Nephron (organoid): ENCODE results near the gene PGP.

Source experiments
- H3K27ac Mint-ChIP-seq, 3 experiments: 2 replicates each; pipeline ENCODE4 v1.8.0; 2020; ENCODE audit warnings: mixed read lengths in 3 of 3, mild to moderate bottlenecking in 2 of 3, moderate library complexity in 1 of 3
- H3K27me3 Mint-ChIP-seq: 2 replicates; pipeline ENCODE4 v1.8.0; 2021; ENCODE audit warnings: low read depth, mild to moderate bottlenecking, moderate library complexity, mixed read lengths
- H3K36me3 Mint-ChIP-seq: 2 replicates; pipeline ENCODE4 v1.8.0; 2020; ENCODE audit warnings: low read depth, mixed read lengths
- H3K4me1 Mint-ChIP-seq: 2 replicates; pipeline ENCODE4 v1.8.0; 2020; ENCODE audit warnings: mixed read lengths
- H3K4me3 Mint-ChIP-seq, 3 experiments: 2 replicates each; pipeline ENCODE4 v1.8.0; 2020; ENCODE audit warnings: mild to moderate bottlenecking in 3 of 3, mixed read lengths in 3 of 3, moderate library complexity in 2 of 3
- H3K9me3 Mint-ChIP-seq: 2 replicates; pipeline ENCODE4 v1.8.0; 2020; ENCODE audit warnings: mixed read lengths
- TF ChIP-seq, protein P1 (sequence below), 3 experiments: fragments of 200-600 bp; sonication (generic); IDR thresholded peaks; one replicate each; pipeline ENCODE4 v1.5.0; 2021; ENCODE audit warnings: antibody characterized with exemption in 3 of 3; ENCODE audit not compliant: unreplicated experiment in 3 of 3

Gene PGP

DNA sequence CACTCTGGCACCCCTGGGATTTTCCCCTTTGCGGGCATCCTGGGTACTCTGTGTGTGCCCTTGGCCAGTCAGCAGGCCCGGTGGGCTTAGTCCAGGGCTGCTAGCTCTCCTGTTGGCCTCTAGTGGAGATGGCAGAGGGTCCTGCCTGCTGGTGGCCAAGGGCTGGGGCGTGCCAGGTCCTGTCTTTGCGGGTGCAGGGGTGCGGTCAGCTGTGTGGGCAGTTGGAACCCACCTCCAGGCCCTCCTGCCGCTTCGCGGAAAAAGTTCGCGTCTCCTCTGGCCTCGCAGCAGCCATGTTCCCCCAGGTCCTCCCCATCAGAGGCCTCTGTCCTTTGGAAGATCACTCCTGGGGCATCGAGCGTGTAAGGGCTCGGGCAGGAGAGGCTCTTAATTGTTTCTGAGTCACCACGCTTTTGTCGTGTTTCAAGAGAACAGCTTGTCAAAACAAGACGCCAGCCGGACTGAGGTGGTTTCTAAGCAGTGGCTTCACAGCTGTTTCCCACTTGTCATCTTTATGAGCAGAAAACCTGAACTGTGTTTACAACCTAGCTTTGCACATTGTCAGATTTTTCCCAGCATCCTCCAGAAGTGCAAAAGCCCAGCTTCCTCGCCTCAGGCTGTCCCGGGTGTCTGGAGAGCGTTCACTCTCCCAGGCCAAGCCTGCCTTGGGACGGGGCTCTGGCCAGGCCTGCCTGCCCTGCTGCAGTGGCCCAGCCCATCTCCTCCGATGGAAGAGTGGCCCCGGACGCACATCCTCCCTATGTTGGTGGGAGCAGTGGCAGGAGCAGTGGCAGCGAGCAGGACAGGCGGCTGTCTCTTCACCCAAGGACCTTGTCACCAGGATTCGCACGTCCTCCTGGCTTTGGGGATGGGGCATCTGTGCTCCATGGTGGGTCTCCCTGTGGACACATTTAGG is 16.6 kb upstream of the PGP start:
- Mint-ChIP-seq H3K9me3 (no peaks in the 10 kb centered on the region), H3K36me3 (peaks cover 4% of the 10 kb centered on the region), H3K27me3 (peaks cover 14% of the 10 kb centered on the region), H3K4me1 (no peaks in the 10 kb centered on the region), H3K4me3 (no peak overlapping the region), H3K27ac (no peak overlapping the region)
- TF ChIP-seq, protein P1, sequence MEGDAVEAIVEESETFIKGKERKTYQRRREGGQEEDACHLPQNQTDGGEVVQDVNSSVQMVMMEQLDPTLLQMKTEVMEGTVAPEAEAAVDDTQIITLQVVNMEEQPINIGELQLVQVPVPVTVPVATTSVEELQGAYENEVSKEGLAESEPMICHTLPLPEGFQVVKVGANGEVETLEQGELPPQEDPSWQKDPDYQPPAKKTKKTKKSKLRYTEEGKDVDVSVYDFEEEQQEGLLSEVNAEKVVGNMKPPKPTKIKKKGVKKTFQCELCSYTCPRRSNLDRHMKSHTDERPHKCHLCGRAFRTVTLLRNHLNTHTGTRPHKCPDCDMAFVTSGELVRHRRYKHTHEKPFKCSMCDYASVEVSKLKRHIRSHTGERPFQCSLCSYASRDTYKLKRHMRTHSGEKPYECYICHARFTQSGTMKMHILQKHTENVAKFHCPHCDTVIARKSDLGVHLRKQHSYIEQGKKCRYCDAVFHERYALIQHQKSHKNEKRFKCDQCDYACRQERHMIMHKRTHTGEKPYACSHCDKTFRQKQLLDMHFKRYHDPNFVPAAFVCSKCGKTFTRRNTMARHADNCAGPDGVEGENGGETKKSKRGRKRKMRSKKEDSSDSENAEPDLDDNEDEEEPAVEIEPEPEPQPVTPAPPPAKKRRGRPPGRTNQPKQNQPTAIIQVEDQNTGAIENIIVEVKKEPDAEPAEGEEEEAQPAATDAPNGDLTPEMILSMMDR (IDR thresholded peaks at IDR 0.05; ENCODE audit: unreplicated experiment in 3 of 3), result no peak

DNA sequence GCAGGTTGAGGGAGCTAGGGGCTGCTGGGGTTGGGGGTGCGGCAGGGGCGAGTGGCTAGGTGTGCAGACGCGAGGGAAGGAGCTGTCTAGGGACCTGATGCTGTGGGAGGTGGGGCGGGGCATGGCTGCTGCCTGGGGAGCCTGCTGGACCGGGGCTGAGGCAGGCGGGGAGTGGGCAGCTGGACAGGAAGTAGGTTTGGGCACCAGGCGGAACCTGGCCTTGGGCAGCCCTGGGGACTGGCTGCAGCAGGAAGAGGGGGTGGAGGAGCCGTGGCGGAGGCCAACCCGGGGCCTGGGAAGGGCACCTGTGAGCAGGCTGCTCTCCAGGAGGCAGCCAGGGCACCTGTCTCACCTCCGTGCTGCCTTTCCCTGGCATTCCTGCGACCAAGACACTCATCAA is 15.7 kb upstream of the PGP start:
- no peak overlapping the region for H3K27ac Mint-ChIP-seq
- H3K36me3 Mint-ChIP-seq, result peaks cover 4% of the 10 kb centered on the region
- peaks cover 5% of the 10 kb centered on the region for H3K27me3 Mint-ChIP-seq
- no peaks in the 10 kb centered on the region for H3K9me3 Mint-ChIP-seq
- H3K4me1 Mint-ChIP-seq, result no peaks in the 10 kb centered on the region
- TF ChIP-seq, protein P1 (IDR thresholded peaks at IDR 0.05; ENCODE audit: unreplicated experiment in 3 of 3), result no peak
- H3K4me3 Mint-ChIP-seq, result no peak overlapping the region

- no peaks in the 10 kb centered on the region for H3K27me3 Mint-ChIP-seq
- no peaks in the 10 kb centered on the region for H3K4me1 Mint-ChIP-seq
- H3K27ac Mint-ChIP-seq, result no peak overlapping the region
- TF ChIP-seq, protein P1 (IDR thresholded peaks at IDR 0.05; ENCODE audit: unreplicated experiment in 3 of 3), result no peak
- H3K4me3 Mint-ChIP-seq, result no peak overlapping the region
- H3K9me3 Mint-ChIP-seq, result no peaks in the 10 kb centered on the region
- peaks cover 4% of the 10 kb centered on the region for H3K36me3 Mint-ChIP-seq
Observed at GRCh38 chr16:2229632-2230250, 15.1 kb upstream of the PGP start.

- Mint-ChIP-seq H3K27me3 (no peaks in the 10 kb centered on the region), H3K4me3 (no peak overlapping the region), H3K27ac (no peak overlapping the region), H3K4me1 (no peaks in the 10 kb centered on the region), H3K36me3 (peaks cover 4% of the 10 kb centered on the region), H3K9me3 (no peaks in the 10 kb centered on the region)
- TF ChIP-seq, protein P1 (IDR thresholded peaks at IDR 0.05; ENCODE audit: unreplicated experiment in 3 of 3), result no peak
Observed at GRCh38 chr16:2229091-2229490, 14.5 kb upstream of the PGP start.

DNA sequence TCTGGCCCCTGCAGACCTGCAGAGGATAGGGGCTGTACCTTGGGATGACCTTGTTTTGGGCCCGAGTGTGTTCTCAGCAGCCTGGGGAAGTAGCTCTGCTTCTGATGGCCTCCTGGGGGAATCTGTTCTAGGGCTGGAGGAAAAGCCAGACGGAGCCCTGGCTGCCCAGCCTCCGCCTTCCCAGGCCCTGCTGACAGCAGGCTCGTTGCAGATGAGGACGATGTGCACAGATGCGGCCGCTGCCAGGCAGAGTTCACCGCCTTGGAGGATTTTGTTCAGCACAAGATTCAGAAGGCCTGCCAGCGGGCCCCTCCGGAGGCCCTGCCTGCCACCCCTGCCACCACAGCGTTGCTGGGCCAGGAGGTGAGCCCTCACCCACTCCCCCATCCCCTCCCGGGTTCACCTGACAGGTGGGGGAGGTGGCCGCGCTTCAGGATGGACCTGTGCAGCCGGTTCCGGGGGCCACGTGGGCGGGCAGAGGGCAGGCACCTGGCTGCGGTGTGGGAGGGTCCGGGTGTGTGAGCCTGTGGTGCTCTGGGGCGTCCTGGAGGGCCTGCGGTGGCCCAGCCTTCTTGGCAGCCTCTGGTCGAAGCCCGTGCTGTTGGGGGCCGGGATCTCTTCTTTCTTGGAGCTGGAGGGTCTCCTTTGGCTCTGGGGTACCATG is 13.7 kb upstream of the PGP start:
- TF ChIP-seq, protein P1 (IDR thresholded peaks at IDR 0.05; ENCODE audit: unreplicated experiment in 3 of 3), result no peak

More for the DNA sequence above, 13.7 kb upstream of the PGP start:
- Mint-ChIP-seq H3K4me1 (no peaks in the 10 kb centered on the region), H3K27ac (no peak overlapping the region), H3K27me3 (no peaks in the 10 kb centered on the region), H3K36me3 (peaks cover 4% of the 10 kb centered on the region), H3K9me3 (no peaks in the 10 kb centered on the region), H3K4me3 (no peak overlapping the region)
